Measurements from ENCODE around the gene ALK.

GRCh38 chr2:29844713-29845326 is 76.6 kb downstream of the ALK start:
- TF ChIP-seq GATA2 (IDR thresholded peaks at IDR 0.05; ENCODE audit: low read depth, low read length): no peak
- TF ChIP-seq GATA3 (IDR thresholded peaks at IDR 0.05; ENCODE audit: low read depth, low read length): no peak
